Caco-2 (cell line): ENCODE data around the gene PLCB1. TPM values are rescaled to one million over a fixed set of nuclear protein-coding genes. Genes with fewer than 3 reads are reported as not detected.

Experiments used
- BruUV-seq: library from RNA; stranded (reverse); fragments of 400-500 nt; replicated peaks from 2 replicates; lab custom pipeline; 2021; lab: Mats Ljungman, UMichigan
- CTCF ChIA-PET: fragments of 300-600 bp; sonication (Branson Sonifier 250); formaldehyde crosslinking; loops from one replicate; lab custom pipeline; 2022; ENCODE audit warnings: antibody characterized with exemption; lab: Charles Lee
- POLR2A ChIA-PET: fragments of 300-600 bp; sonication (Branson Sonifier 250); formaldehyde crosslinking; loops from one replicate; lab custom pipeline; 2022; ENCODE audit warnings: antibody characterized with exemption; lab: Charles Lee
- DNase-seq, 2 experiments: peaks; one replicate each; pipeline versions ENCODE4 v3.0.0 to v3.0.0-alpha.2; 2020 to 2022
- H3K27me3 ChIP-seq: replicated peaks from 2 replicates; pipeline ENCODE4 v1.6.0; 2011; ENCODE audit warnings: low read length; ENCODE audit not compliant: control insufficient read depth, insufficient read depth
- H3K36me3 ChIP-seq: 2 replicates; pipeline ENCODE4 v1.5.1; 2011; ENCODE audit warnings: low read length; ENCODE audit not compliant: control insufficient read depth, insufficient read depth
- H3K4me1 ChIP-seq: fragments of 250-450 bp; sonication (Bioruptor Pico); 2 replicates; pipeline ENCODE4 v1.5.1; 2020; ENCODE audit warnings: mild to moderate bottlenecking
- H3K4me3 ChIP-seq: 2 replicates; pipeline ENCODE4 v1.5.1; 2011; ENCODE audit warnings: low read depth, mild to moderate bottlenecking, control low read depth, low read length
- H3K9me3 ChIP-seq: fragments of 250-450 bp; sonication (Bioruptor Pico); 2 replicates; pipeline ENCODE4 v1.5.1; 2020; ENCODE audit warnings: mild to moderate bottlenecking, moderate library complexity
- H3K27ac Mint-ChIP-seq: one replicate; pipeline ENCODE4 v1.8.0; 2022; ENCODE audit warnings: mixed read lengths; ENCODE audit not compliant: unreplicated experiment
- H3K27me3 Mint-ChIP-seq: one replicate; pipeline ENCODE4 v1.8.0; 2022; ENCODE audit warnings: mixed read lengths; ENCODE audit not compliant: insufficient read depth, unreplicated experiment
- H3K36me3 Mint-ChIP-seq: one replicate; pipeline ENCODE4 v1.8.0; 2022; ENCODE audit warnings: mild to moderate bottlenecking, mixed read lengths; ENCODE audit not compliant: insufficient read depth, unreplicated experiment
- H3K4me1 Mint-ChIP-seq: one replicate; pipeline ENCODE4 v1.8.0; 2022; ENCODE audit warnings: low read depth, mixed read lengths; ENCODE audit not compliant: unreplicated experiment
- H3K4me3 Mint-ChIP-seq: one replicate; pipeline ENCODE4 v1.8.0; 2022; ENCODE audit warnings: mild to moderate bottlenecking, moderate library complexity, mixed read lengths; ENCODE audit not compliant: unreplicated experiment
- H3K9me3 Mint-ChIP-seq: one replicate; pipeline ENCODE4 v1.8.0; 2022; ENCODE audit warnings: mixed read lengths; ENCODE audit not compliant: unreplicated experiment
- CTCF ChIP-seq, 2 experiments: fragments of 200-600 bp in 1 of 2; IDR thresholded peaks; 1 replicate in 1 of 2; 2 replicates in 1 of 2; pipeline versions ENCODE4 v1.5.1 to v1.8.0; 2011 to 2022; ENCODE audit warnings: antibody characterized with exemption in 1 of 2, control low read depth in 1 of 2, inconsistent platforms in 1 of 2, low read depth in 1 of 2, low read length in 1 of 2, mild to moderate bottlenecking in 1 of 2, moderate library complexity in 1 of 2; ENCODE audit not compliant: insufficient read depth in 1 of 2, severe bottlenecking in 1 of 2, unreplicated experiment in 1 of 2
- intact Hi-C: fragments of 100-400 bp; cut with micrococcal nuclease; formaldehyde crosslinking; loops from one replicate; pipeline ENCODE4 v1.10.0; 2022; ENCODE audit not compliant: unreplicated experiment
- total RNA-seq: library from RNA; stranded (reverse); gene quantifications from 2 replicates; pipeline ENCODE4 v1.2.3, GENCODE V29; 2022

The PLCB1 gene
- total RNA-seq, 1 experiment from 2014 or later = 105 TPM

- Mint-ChIP-seq H3K27me3 (no peaks in the 10 kb centered on the region), H3K4me1 (no peaks in the 10 kb centered on the region), H3K36me3 (no peaks in the 10 kb centered on the region), H3K27ac (no peak overlapping the region), H3K9me3 (no peaks in the 10 kb centered on the region), H3K4me3 (no peak overlapping the region)
- no TSS peak for BruUV-seq
- H3K36me3 ChIP-seq = no peaks in the 10 kb centered on the region
- H3K4me1 ChIP-seq = no peaks in the 10 kb centered on the region
- no peak overlapping the region for H3K4me3 ChIP-seq
- no peaks in the 10 kb centered on the region for H3K9me3 ChIP-seq
- CTCF ChIA-PET = no interaction called here
- intact Hi-C loops = no loop called here
- DNase-seq = no peak
- POLR2A ChIA-PET = no interaction called here
- no peaks in the 10 kb centered on the region for H3K27me3 ChIP-seq
- no peak for TF ChIP-seq CTCF (IDR thresholded peaks at IDR 0.05; ENCODE audit: insufficient read depth in 1 of 2, low read depth in 1 of 2, low read length in 1 of 2, severe bottlenecking in 1 of 2, unreplicated experiment in 1 of 2)
Observed at GRCh38 chr20:8616792-8617191, 484.7 kb downstream of the PLCB1 start.

- no peak for TF ChIP-seq CTCF (IDR thresholded peaks at IDR 0.05; ENCODE audit: insufficient read depth in 1 of 2, low read depth in 1 of 2, low read length in 1 of 2, severe bottlenecking in 1 of 2, unreplicated experiment in 1 of 2)
- CTCF ChIA-PET = interaction anchor here (0.6 kb wide), 1 partner anchor 246 kb away, joined by 5 read pairs; no protein-coding TSS in a partner anchor
- no peaks in the 10 kb centered on the region for H3K4me1 Mint-ChIP-seq
- H3K9me3 ChIP-seq = no peaks in the 10 kb centered on the region
- no peak overlapping the region for H3K4me3 ChIP-seq
- H3K9me3 Mint-ChIP-seq = no peaks in the 10 kb centered on the region
- intact Hi-C loops = no loop called here
- no peak for DNase-seq
- no peaks in the 10 kb centered on the region for H3K4me1 ChIP-seq
- POLR2A ChIA-PET = no interaction called here
- H3K27me3 ChIP-seq = no peaks in the 10 kb centered on the region
- H3K27me3 Mint-ChIP-seq = no peaks in the 10 kb centered on the region
- H3K36me3 ChIP-seq = no peaks in the 10 kb centered on the region
- no peaks in the 10 kb centered on the region for H3K36me3 Mint-ChIP-seq
- no peak overlapping the region for H3K27ac Mint-ChIP-seq
- BruUV-seq = no TSS peak
- no peak overlapping the region for H3K4me3 Mint-ChIP-seq
Observed at GRCh38 chr20:8621001-8621400, 488.9 kb downstream of the PLCB1 start.

GRCh38 chr20:8624046-8624445, 492.0 kb downstream of the PLCB1 start:
- Mint-ChIP-seq H3K27ac (no peak overlapping the region), H3K4me1 (no peaks in the 10 kb centered on the region), H3K27me3 (no peaks in the 10 kb centered on the region), H3K9me3 (no peaks in the 10 kb centered on the region), H3K4me3 (no peak overlapping the region), H3K36me3 (peaks cover 5% of the 10 kb centered on the region)
- intact Hi-C loops = no loop called here
- Histone ChIP-seq H3K4me3 (no peak overlapping the region), H3K4me1 (no peaks in the 10 kb centered on the region), H3K9me3 (no peaks in the 10 kb centered on the region), H3K36me3 (no peaks in the 10 kb centered on the region), H3K27me3 (no peaks in the 10 kb centered on the region)
- no peak for DNase-seq
- POLR2A ChIA-PET = no interaction called here
- TF ChIP-seq CTCF (IDR thresholded peaks at IDR 0.05; ENCODE audit: insufficient read depth in 1 of 2, low read depth in 1 of 2, low read length in 1 of 2, severe bottlenecking in 1 of 2, unreplicated experiment in 1 of 2) = no peak
- CTCF ChIA-PET = no interaction called here
- BruUV-seq = no TSS peak
